Stimulated activated CD4-positive, alpha-beta T cell treated with anti-CD3 and anti-CD28 coated beads, Interleukin-4, amount 100 ng/mL, for 4 hours (primary cell): Measurements from ENCODE around the gene NT5C2.
"Not testable (repeated sequence)": the region's sequence is repeated elsewhere in the genome, so short reads cannot be mapped to it uniquely, and the experiment has no call there.

ENCODE experiments used
- DNase-seq, 2 experiments: peaks; one replicate each; pipeline ENCODE4 v3.0.0-alpha.2; 2020

The NT5C2 gene

DNA sequence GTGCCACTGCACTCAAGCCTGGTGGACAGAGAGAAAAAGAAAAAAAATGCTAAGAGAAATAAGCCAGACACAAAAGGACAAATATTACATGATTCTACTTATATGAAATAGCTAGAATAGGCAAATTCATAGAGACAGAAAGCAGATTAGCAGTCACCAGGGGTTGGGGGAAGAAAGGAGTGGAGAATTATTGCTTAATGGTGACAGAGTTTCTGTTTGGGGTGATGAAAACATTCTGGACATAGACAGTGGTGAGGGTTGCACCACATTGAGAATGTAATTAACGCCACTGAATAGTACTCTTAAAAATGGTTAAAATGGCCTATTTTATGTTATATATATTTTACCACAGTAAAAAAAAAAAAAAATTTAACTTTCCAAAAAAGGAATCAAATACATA is 6.4 kb upstream of the NT5C2 start:
- no peak for DNase-seq

GRCh38 chr10:103198648-103199047 is 5.6 kb upstream of the NT5C2 start:
- DNase-seq = no peak

GRCh38 chr10:103197903-103198302 is 4.8 kb upstream of the NT5C2 start:
- DNase-seq = no peak

DNA sequence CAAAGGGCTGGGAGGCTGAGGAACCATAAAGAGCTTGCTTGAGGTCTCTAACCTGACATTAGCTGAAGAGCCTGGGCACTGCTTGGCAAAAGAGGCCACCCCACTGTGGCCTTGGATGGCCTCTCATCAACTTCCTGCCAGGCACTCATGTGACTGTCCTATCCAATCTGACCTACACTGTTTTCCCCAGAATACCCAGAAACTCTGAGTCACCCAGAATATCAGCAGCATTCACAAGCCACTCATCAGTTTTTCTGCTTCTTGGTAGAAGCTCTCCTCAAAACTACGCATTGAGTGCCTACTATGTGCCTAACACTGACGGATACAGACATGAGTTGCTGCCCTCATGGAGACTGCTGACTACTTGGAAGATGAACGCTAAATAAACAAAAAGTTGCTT is 4.1 kb upstream of the NT5C2 start:
- no peak for DNase-seq

DNA sequence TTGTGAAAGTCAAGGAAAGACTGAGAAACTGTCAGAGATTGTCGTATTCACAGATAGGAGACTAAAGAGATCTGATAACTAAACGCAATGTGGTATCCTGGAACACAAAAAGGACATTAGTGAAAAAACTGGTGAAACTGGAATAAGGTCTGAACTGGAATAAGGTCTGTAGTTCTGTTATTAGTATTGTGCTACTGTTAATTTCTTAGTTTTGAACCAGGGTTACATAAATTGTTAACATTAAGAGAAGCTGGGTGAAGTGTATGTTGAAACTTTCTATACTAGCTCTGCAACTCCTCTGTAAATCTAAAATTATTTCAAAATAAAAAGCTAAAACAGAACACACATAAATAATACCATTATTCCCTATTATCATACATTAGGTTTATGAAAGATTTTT is 3.4 kb upstream of the NT5C2 start:
- no peak for DNase-seq

DNA sequence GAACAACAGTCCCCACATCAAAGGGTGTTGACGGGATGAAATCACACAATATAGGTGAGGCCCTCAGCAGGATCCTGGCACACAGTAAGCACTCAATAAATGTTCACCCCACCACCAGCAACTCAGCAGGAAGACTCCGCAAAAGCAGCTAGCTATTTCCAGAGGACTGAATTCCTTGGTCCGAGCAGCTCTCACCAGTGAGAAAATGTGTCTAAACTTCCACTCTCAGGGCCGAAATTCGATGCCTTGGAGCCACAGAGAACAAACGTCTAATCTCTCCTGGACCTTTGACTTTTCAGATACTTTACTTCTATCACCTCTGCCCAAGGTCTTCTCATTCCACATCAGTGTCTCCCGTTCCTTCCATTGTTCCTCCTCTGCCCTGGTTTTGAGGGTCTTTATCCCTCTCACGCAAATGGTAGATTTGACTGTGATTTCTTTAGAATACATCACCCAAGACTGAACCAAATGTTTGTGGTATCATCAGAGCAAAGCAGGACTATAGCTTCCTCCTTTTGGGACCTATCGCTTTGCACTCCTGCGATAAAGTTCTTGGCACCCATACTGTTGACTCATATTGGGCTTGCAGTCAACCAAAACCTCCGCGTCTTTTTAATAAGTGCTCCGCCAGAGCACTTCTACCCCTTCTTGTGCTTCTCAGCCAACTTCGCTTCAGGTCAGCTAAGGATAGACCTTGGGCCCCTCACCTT is 903 bp upstream of the NT5C2 start:
- DNase-seq = no peak

DNA sequence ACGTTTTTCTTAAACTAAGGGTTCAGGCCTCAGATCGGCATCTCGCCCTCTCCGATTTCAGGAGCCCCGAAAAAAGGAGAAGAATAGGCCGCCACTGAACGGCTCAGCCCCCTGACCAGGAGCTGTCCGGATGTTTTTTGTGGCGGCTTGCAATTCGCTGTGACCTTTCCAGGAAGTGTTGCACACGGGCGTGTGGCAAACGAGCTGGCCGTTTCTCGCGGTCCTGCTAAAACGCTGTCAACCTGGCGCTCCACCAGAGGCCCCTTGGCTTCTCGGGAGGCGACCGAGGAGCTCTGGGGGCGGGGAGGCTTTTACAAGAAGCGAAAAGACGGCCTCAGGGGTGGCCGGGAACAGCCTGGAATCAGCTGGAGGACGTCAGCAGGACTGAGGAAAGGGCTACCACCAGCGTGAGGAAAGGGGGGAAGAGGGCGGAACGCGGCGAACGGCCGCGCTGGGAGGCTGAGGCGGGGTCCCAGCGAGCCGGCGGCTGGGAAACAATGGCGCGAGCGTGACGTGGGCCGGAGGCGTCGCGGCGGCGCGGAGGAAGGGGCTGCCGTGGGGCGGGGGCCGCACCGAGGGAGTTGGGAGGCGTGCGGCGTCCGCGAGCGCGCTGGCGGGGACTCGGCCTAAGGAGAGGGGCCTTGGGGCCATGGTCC is 493 bp downstream of the NT5C2 start:
- peak; percentile 43 to 45 for DNase-seq

DNA sequence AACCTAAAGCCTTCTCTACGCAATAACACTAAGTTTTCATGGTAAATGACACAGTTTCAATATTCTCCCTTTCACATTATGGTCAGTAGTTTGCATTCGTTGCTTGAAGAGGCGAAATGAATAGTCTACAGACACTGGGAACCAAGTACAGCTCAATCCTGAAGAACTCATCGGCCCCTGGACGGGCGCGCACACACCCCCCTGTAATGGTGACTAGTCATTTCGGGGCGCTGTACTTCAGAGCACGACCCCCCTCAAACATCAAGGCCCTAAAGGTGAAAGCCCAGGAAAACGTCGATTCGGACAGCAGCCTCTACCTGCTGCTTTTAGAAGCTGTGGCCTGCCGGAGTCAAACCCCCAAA is 1.0 kb downstream of the NT5C2 start:
- DNase-seq = peak in 1 of 2 experiments; percentile 5

- not testable (repeated sequence) for DNase-seq
Measured at GRCh38 chr10:103191198-103191597, 1.9 kb downstream of the NT5C2 start.

GRCh38 chr10:103188853-103189252 is 4.2 kb downstream of the NT5C2 start:
- DNase-seq = no peak

DNA sequence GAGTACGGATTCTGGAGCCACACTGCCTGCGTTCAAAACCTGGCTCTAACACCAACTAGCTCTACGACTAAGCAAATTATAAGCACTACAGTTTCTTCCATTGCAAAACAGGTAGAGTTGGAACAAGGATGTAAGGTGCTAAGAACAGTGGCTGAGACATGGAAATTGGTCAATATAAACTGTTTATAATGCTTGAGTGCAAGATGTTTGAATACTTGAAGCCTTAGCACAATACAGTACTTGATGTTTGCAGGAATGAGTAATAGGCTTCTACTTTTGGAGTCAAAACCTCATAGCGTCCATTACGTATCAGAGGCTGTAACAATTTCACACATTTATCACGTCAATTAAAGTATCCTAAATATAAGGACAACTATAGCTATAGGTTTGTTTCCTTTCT is 6.9 kb downstream of the NT5C2 start:
- DNase-seq = no peak

DNA sequence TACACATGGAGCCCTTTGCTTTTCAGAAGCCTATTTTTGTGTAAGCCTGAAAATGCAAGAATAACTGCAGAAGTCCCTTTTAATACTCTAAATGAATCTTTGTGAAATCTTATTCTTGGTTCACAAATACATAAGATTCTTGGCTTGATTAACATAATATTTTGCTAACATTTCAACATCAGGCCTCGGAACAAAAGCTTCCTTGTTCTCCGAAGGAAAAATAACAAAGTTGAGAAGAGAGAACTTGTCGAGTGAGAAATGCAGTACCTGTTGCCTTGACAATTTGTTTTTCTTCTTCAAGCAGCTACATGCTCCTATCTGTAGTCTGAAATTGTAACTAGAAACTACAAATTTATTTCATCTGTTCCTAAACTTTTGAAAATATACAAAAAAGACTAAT is 8.5 kb downstream of the NT5C2 start:
- no peak for DNase-seq

GRCh38 chr10:103183991-103184451 is 9.1 kb downstream of the NT5C2 start:
- DNase-seq = not testable (repeated sequence)

DNA sequence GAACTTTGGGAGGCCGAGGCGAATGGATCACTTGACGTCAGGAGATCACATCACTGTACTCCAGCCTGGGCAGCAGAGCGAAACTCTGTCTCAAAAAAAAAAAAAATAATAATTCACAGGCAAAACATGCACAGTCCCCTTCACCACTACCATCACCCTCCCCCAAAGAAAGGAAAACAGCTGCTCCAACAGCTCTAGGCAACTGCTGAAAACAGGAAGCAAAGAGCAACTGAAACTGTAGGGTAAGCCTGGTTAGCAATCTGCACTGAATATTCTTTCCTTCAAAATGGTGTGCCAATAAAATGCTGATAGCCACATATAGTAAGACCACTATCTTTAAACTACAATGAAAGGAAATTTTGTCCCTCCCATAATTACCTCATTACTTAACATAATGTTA is 11.8 kb downstream of the NT5C2 start:
- no peak for DNase-seq

DNA sequence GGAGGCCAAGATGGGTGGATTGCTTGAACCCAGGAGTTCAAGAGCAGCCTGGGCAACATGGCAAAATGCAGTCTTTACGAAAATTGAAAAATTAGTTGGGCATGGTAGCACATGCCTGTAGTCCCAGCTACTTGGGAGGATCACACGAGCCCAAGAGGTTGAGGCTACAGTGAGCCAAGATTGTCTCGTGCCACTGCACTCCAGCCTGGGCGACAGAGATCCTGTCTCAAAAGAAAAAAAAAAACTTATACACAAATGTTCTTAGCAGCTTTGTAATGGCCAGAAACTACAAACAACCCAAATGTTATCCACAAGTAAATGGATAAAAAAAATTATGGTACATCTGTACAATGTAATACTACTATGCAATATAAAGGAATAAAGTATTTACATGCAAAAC is 12.6 kb downstream of the NT5C2 start:
- no peak for DNase-seq

- DNase-seq = no peak
Measured at GRCh38 chr10:103177123-103177522, 15.9 kb downstream of the NT5C2 start.

- DNase-seq = no peak
Measured at GRCh38 chr10:103175580-103176285, 17.3 kb downstream of the NT5C2 start.

DNA sequence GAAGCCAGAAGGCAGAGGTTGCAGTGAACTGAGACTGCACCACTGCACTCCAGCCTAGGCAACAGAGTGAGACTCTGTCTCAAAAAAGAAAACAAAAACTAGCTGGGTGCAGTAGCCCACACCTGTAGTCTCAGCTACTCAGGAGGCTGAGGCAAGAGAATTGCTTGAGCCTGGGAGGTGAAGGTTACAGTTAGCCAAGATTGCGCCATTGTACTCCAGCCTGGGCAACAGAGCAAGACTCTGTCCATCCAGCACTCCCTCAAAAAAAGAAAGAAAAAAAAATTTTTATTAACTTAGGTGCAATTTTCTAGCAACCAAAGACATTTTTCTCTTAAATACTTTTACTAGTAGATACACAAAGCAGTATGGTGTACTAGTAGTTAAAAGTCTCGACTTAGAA is 18.7 kb downstream of the NT5C2 start:
- DNase-seq = not testable (repeated sequence)

GRCh38 chr10:103171278-103171677 is 21.8 kb downstream of the NT5C2 start:
- no peak for DNase-seq

- DNase-seq = no peak
Measured at GRCh38 chr10:103168438-103168837, 24.6 kb downstream of the NT5C2 start.

DNA sequence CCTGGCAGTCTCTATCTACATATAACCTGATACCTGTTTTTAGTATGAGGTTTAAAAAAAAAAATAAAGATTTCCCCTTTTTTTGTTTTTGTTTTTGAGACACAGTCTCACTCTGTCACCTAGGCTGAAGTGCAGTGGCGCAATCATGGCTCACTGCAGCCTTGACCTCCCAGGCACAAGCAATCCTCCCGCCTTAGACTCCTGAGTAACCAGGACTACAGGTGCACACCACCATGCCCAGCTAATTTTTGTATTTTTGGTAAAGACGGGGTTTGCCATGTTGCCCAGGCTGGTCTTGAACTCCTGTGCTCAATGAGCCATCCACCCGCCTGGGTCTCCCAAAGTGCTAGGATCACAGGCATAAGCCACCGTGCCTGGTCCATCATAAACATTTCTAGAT is 25.5 kb downstream of the NT5C2 start:
- DNase-seq = not testable (repeated sequence)

DNA sequence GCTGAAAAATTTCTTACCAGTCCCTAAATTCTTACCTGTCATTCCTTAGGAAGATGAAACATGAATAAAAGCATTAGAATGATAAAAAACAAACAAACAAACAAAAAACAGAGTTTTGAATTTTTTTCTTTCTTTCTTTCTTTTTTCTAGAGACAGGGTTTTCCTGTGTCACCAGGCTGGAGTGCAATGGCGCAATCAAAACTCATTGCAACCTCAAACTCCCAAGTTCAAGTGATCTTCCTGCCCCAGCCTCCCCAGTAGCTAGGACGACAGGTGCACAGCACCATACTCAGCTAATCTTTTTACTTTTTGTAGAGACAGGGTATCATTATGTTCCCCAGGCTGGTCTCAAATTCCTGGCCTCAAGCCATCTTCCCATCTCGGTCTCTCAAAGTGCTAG is 26.5 kb downstream of the NT5C2 start:
- DNase-seq = no peak

GRCh38 chr10:103163766-103164403 is 29.2 kb downstream of the NT5C2 start:
- DNase-seq = not testable (repeated sequence)

GRCh38 chr10:103157246-103157645 is 35.8 kb downstream of the NT5C2 start:
- DNase-seq = no peak
